ENCODE results near the gene RPS19BP1.

The RPS19BP1 gene

GRCh38 chr22:39545386-39546365 lies 13.1 kb upstream of the RPS19BP1 start:
- H3K27ac Mint-ChIP-seq, result no peak overlapping the region
- H3K4me1 Mint-ChIP-seq (ENCODE audit: low read depth), result peaks cover 16% of the 10 kb centered on the region
- no peaks in the 10 kb centered on the region for H3K9me3 Mint-ChIP-seq
- H3K4me3 Mint-ChIP-seq, result no peak overlapping the region
- no peaks in the 10 kb centered on the region for H3K36me3 Mint-ChIP-seq (ENCODE audit: low read depth)
- peaks cover 48% of the 10 kb centered on the region for H3K27me3 Mint-ChIP-seq

- no peaks in the 10 kb centered on the region for H3K9me3 Mint-ChIP-seq
- H3K4me1 Mint-ChIP-seq (ENCODE audit: low read depth), result peaks cover 16% of the 10 kb centered on the region
- no peaks in the 10 kb centered on the region for H3K36me3 Mint-ChIP-seq (ENCODE audit: low read depth)
- no peak overlapping the region for H3K4me3 Mint-ChIP-seq
- no peak overlapping the region for H3K27ac Mint-ChIP-seq
- peaks cover 37% of the 10 kb centered on the region for H3K27me3 Mint-ChIP-seq
These were observed 10.5 kb upstream of the RPS19BP1 start for GRCh38 chr22:39543095-39543494.

GRCh38 chr22:39537975-39538374 lies 5.4 kb upstream of the RPS19BP1 start:
- H3K9me3 Mint-ChIP-seq, result no peaks in the 10 kb centered on the region
- no peak overlapping the region for H3K27ac Mint-ChIP-seq
- H3K36me3 Mint-ChIP-seq (ENCODE audit: low read depth), result no peaks in the 10 kb centered on the region
- peaks cover 4% of the 10 kb centered on the region for H3K27me3 Mint-ChIP-seq
- H3K4me1 Mint-ChIP-seq (ENCODE audit: low read depth), result peaks cover 8% of the 10 kb centered on the region
- no peak overlapping the region for H3K4me3 Mint-ChIP-seq

GRCh38 chr22:39536711-39537110 lies 4.2 kb upstream of the RPS19BP1 start:
- H3K36me3 Mint-ChIP-seq (ENCODE audit: low read depth), result peaks cover 4% of the 10 kb centered on the region
- no peak overlapping the region for H3K4me3 Mint-ChIP-seq
- no peaks in the 10 kb centered on the region for H3K9me3 Mint-ChIP-seq
- H3K27me3 Mint-ChIP-seq, result no peaks in the 10 kb centered on the region
- no peak overlapping the region for H3K27ac Mint-ChIP-seq
- peaks cover 14% of the 10 kb centered on the region for H3K4me1 Mint-ChIP-seq (ENCODE audit: low read depth)

- Mint-ChIP-seq H3K4me3 (no peak overlapping the region), H3K4me1 (ENCODE audit: low read depth) (peaks cover 21% of the 10 kb centered on the region), H3K27me3 (no peaks in the 10 kb centered on the region), H3K36me3 (ENCODE audit: low read depth) (peaks cover 11% of the 10 kb centered on the region), H3K27ac (no peak overlapping the region), H3K9me3 (no peaks in the 10 kb centered on the region)
These were observed 3.4 kb upstream of the RPS19BP1 start for GRCh38 chr22:39535831-39536449.

- H3K4me3 Mint-ChIP-seq, result no peak overlapping the region
- H3K36me3 Mint-ChIP-seq (ENCODE audit: low read depth), result peaks cover 16% of the 10 kb centered on the region
- H3K9me3 Mint-ChIP-seq, result no peaks in the 10 kb centered on the region
- H3K27me3 Mint-ChIP-seq, result no peaks in the 10 kb centered on the region
- H3K27ac Mint-ChIP-seq, result no peak overlapping the region
- H3K4me1 Mint-ChIP-seq (ENCODE audit: low read depth), result peaks cover 27% of the 10 kb centered on the region
These were observed 2.8 kb upstream of the RPS19BP1 start for GRCh38 chr22:39535357-39535725.

GRCh38 chr22:39534591-39535356 lies 2.2 kb upstream of the RPS19BP1 start:
- Mint-ChIP-seq H3K9me3 (no peaks in the 10 kb centered on the region), H3K36me3 (ENCODE audit: low read depth) (peaks cover 22% of the 10 kb centered on the region), H3K27ac (no peak overlapping the region), H3K27me3 (no peaks in the 10 kb centered on the region), H3K4me1 (ENCODE audit: low read depth) (peaks cover 33% of the 10 kb centered on the region), H3K4me3 (no peak overlapping the region)

- H3K4me3 Mint-ChIP-seq, result no peak overlapping the region
- no peaks in the 10 kb centered on the region for H3K27me3 Mint-ChIP-seq
- H3K4me1 Mint-ChIP-seq (ENCODE audit: low read depth), result peaks cover 40% of the 10 kb centered on the region
- H3K36me3 Mint-ChIP-seq (ENCODE audit: low read depth), result peaks cover 28% of the 10 kb centered on the region
- peak overlapping the region; percentile 36 for H3K27ac Mint-ChIP-seq
- no peaks in the 10 kb centered on the region for H3K9me3 Mint-ChIP-seq
These were observed 1.6 kb upstream of the RPS19BP1 start for GRCh38 chr22:39534092-39534506.

- Mint-ChIP-seq H3K9me3 (no peaks in the 10 kb centered on the region), H3K4me3 (peak overlapping the region; percentile 96), H3K27me3 (no peaks in the 10 kb centered on the region), H3K27ac (peak overlapping the region; percentile 96), H3K4me1 (ENCODE audit: low read depth) (peaks cover 64% of the 10 kb centered on the region), H3K36me3 (ENCODE audit: low read depth) (peaks cover 33% of the 10 kb centered on the region)
These were observed 1.7 kb downstream of the RPS19BP1 start for GRCh38 chr22:39530692-39531331.

- Mint-ChIP-seq H3K4me3 (peak overlapping the region; percentile 78), H3K27ac (peak overlapping the region; percentile 67), H3K36me3 (ENCODE audit: low read depth) (peaks cover 40% of the 10 kb centered on the region), H3K27me3 (no peaks in the 10 kb centered on the region), H3K9me3 (no peaks in the 10 kb centered on the region), H3K4me1 (ENCODE audit: low read depth) (peaks cover 71% of the 10 kb centered on the region)
These were observed 2.4 kb downstream of the RPS19BP1 start for GRCh38 chr22:39530116-39530515.

- Mint-ChIP-seq H3K4me3 (peak overlapping the region; percentile 78), H3K36me3 (ENCODE audit: low read depth) (peaks cover 46% of the 10 kb centered on the region), H3K27ac (peak overlapping the region; percentile 70), H3K9me3 (no peaks in the 10 kb centered on the region), H3K27me3 (no peaks in the 10 kb centered on the region), H3K4me1 (ENCODE audit: low read depth) (peaks cover 76% of the 10 kb centered on the region)
These were observed 3.1 kb downstream of the RPS19BP1 start for GRCh38 chr22:39529487-39529851.

- no peaks in the 10 kb centered on the region for H3K9me3 Mint-ChIP-seq
- peak overlapping the region; percentile 70 for H3K27ac Mint-ChIP-seq
- H3K27me3 Mint-ChIP-seq, result no peaks in the 10 kb centered on the region
- H3K4me3 Mint-ChIP-seq, result peak overlapping the region; percentile 78
- H3K36me3 Mint-ChIP-seq (ENCODE audit: low read depth), result peaks cover 51% of the 10 kb centered on the region
- peaks cover 78% of the 10 kb centered on the region for H3K4me1 Mint-ChIP-seq (ENCODE audit: low read depth)
These were observed 3.7 kb downstream of the RPS19BP1 start for GRCh38 chr22:39528681-39529486.

GRCh38 chr22:39528080-39528661 lies 4.4 kb downstream of the RPS19BP1 start:
- peaks cover 80% of the 10 kb centered on the region for H3K4me1 Mint-ChIP-seq (ENCODE audit: low read depth)
- peak overlapping the region; percentile 78 for H3K4me3 Mint-ChIP-seq
- H3K27ac Mint-ChIP-seq, result peak overlapping the region; percentile 54
- no peaks in the 10 kb centered on the region for H3K9me3 Mint-ChIP-seq
- peaks cover 56% of the 10 kb centered on the region for H3K36me3 Mint-ChIP-seq (ENCODE audit: low read depth)
- no peaks in the 10 kb centered on the region for H3K27me3 Mint-ChIP-seq

Measured in stimulated activated naive CD8-positive, alpha-beta T cell treated with anti-CD3 and anti-CD28 coated beads, Interleukin-15, Interleukin-2, amounts not matched to agents 100 ng/mL and 50 ng/mL, for 24 hours (primary cell).